A549 (cell line): ENCODE results near the gene BANP. TPM values are rescaled to one million over a fixed set of nuclear protein-coding genes. Genes with fewer than 3 reads are reported as not detected.
A peak's percentile ranks its signal among the peaks of the same experiment; 100 is the strongest.
"Not testable (repeated sequence)": the region's sequence is repeated elsewhere in the genome, so short reads cannot be mapped to it uniquely, and the experiment has no call there.

Source experiments
- ATAC-seq, 2 experiments: fragments of 200-7000 bp in 1 of 2; fragments of >200 bp in 1 of 2; cut with Nextera tagmentation in 1 of 2; cut with Tn5 transposase in 1 of 2; 3 replicates each; pipeline versions ENCODE4 v1.8.0 to v1.9.1; 2018 to 2020; ENCODE audit warnings: mild to moderate bottlenecking in 1 of 2, moderate library complexity in 1 of 2
- CTCF ChIA-PET: fragments of 300-600 bp; sonication (Branson Sonifier 250); formaldehyde crosslinking; extraction: SDS; loops from one replicate; lab custom pipeline; 2021; ENCODE audit warnings: antibody characterized with exemption, inconsistent platforms; lab: Yijun Ruan, JAX
- POLR2A ChIA-PET: fragments of 350-600 bp; formaldehyde crosslinking; extraction: SDS; loops from one replicate; lab custom pipeline; 2021; ENCODE audit warnings: antibody characterized with exemption, inconsistent platforms; lab: Yijun Ruan, JAX
- DNase-seq, 2 experiments: peaks; one replicate each; pipeline versions ENCODE4 v3.0.0 to v3.0.0-alpha.2; 2011 to 2016; ENCODE audit warnings: low read depth in 1 of 2, low spot score in 1 of 2
- FAIRE-seq: peaks from 2 replicates; lab custom pipeline; 2011; peaks lifted over from hg19 to GRCh38; lab: Jason Lieb, UNC
- H3K27ac ChIP-seq, 2 experiments: fragments of >200 bp; sonication (Bioruptor Twin); formaldehyde crosslinking; 3 replicates each; pipeline ENCODE4 v1.5.1; 2016 to 2017
- H3K4me1 ChIP-seq: fragments of >200 bp; sonication (Bioruptor Twin); formaldehyde crosslinking; 3 replicates; pipeline ENCODE4 v1.6.1; 2016
- H3K4me2 ChIP-seq: fragments of >200 bp; sonication (Bioruptor Twin); formaldehyde crosslinking; 3 replicates; pipeline ENCODE4 v1.6.1; 2016
- H3K4me3 ChIP-seq: fragments of >200 bp; sonication (Bioruptor Twin); formaldehyde crosslinking; 3 replicates; pipeline ENCODE4 v1.5.1; 2016
- H3K9me3 ChIP-seq: fragments of >200 bp; sonication (Bioruptor Twin); formaldehyde crosslinking; 3 replicates; pipeline ENCODE4 v1.6.1; 2016
- EHF ChIP-seq: fragments of 250-450 bp; sonication (Bioruptor Pico); IDR thresholded peaks from 2 replicates; pipeline ENCODE4 v1.5.0; 2020; ENCODE audit warnings: mild to moderate bottlenecking
- EHMT2 ChIP-seq: fragments of 200-600 bp; sonication (generic); IDR thresholded peaks from 2 replicates; pipeline ENCODE4 v1.6.1; 2016; ENCODE audit warnings: antibody characterized with exemption, low read depth, mild to moderate bottlenecking, moderate library complexity
- ESRRA ChIP-seq: fragments of 150-350 bp; IDR thresholded peaks from 2 replicates; pipeline ENCODE4 v1.6.1; 2014; ENCODE audit warnings: mild to moderate bottlenecking, low read length, borderline replicate concordance
- HES2 ChIP-seq: fragments of >200 bp; sonication (Bioruptor Twin); formaldehyde crosslinking; IDR thresholded peaks from 2 replicates; pipeline ENCODE4 v1.6.1; 2016
- HEYL ChIP-seq: fragments of 250-450 bp; sonication (Bioruptor Pico); IDR thresholded peaks from 2 replicates; pipeline ENCODE4 v1.8.0; 2021; ENCODE audit warnings: mild to moderate bottlenecking, moderate library complexity
- HMGXB4 ChIP-seq: fragments of 250-450 bp; sonication (Bioruptor Pico); IDR thresholded peaks from 2 replicates; pipeline ENCODE4 v1.5.0; 2021; ENCODE audit warnings: mild to moderate bottlenecking, moderate library complexity, borderline replicate concordance
- HOXB13 ChIP-seq: fragments of 250-450 bp; sonication (Bioruptor Pico); IDR thresholded peaks from 2 replicates; pipeline ENCODE4 v1.5.0; 2020; ENCODE audit warnings: low read depth, mild to moderate bottlenecking, moderate library complexity
- KDM1A ChIP-seq: fragments of 200-600 bp; sonication (generic); IDR thresholded peaks from 2 replicates; pipeline ENCODE4 v1.6.1; 2016; ENCODE audit warnings: low read depth, mild to moderate bottlenecking
- MAZ ChIP-seq: fragments of 150-350 bp; IDR thresholded peaks from 2 replicates; pipeline ENCODE4 v1.6.1; 2014; ENCODE audit warnings: antibody characterized with exemption, low read depth, low read length, borderline replicate concordance
- NFE2L2 ChIP-seq: fragments of 150-350 bp; conservative IDR thresholded peaks from 2 replicates; pipeline ENCODE4 v1.6.1; 2014; ENCODE audit warnings: low read length
- NPAS2 ChIP-seq: fragments of 250-450 bp; sonication (Bioruptor Pico); IDR thresholded peaks from 2 replicates; pipeline ENCODE4 v1.8.0; 2022; ENCODE audit warnings: mild to moderate bottlenecking, moderate library complexity, borderline replicate concordance
- PBX3 ChIP-seq: IDR thresholded peaks from 2 replicates; pipeline ENCODE4 v1.6.1; 2012
- POLR2A ChIP-seq: IDR thresholded peaks from 2 replicates; pipeline ENCODE4 v1.6.1; 2012; ENCODE audit warnings: mild to moderate bottlenecking, low read length
- RCOR1 ChIP-seq: fragments of 150-350 bp; IDR thresholded peaks from 2 replicates; pipeline ENCODE4 v1.6.1; 2014; ENCODE audit warnings: antibody characterized with exemption, low read length, low read depth
- REST ChIP-seq: fragments of 200-600 bp; sonication (generic); IDR thresholded peaks from 2 replicates; pipeline ENCODE4 v1.6.1; 2016; ENCODE audit warnings: antibody characterized with exemption, mild to moderate bottlenecking, moderate library complexity
- RFX5 ChIP-seq: fragments of 450-650 bp; IDR thresholded peaks from 2 replicates; pipeline ENCODE4 v1.7.1; 2014; ENCODE audit warnings: antibody characterized with exemption, mild to moderate bottlenecking, moderate library complexity
- SREBF2 ChIP-seq: fragments of 450-650 bp; IDR thresholded peaks from 2 replicates; pipeline ENCODE4 v1.6.1; 2014; ENCODE audit warnings: mild to moderate bottlenecking, moderate library complexity
- TFCP2L1 ChIP-seq: fragments of 250-450 bp; sonication (Bioruptor Pico); IDR thresholded peaks from 2 replicates; pipeline ENCODE4 v1.5.0; 2021; ENCODE audit warnings: mild to moderate bottlenecking
- TP53 ChIP-seq: fragments of 250-450 bp; sonication (Bioruptor Pico); IDR thresholded peaks from 2 replicates; pipeline ENCODE4 v1.5.0; 2021; ENCODE audit warnings: mild to moderate bottlenecking, moderate library complexity
- ZFP36 ChIP-seq: fragments of 450-650 bp; IDR thresholded peaks from 2 replicates; pipeline ENCODE4 v1.6.1; 2014; ENCODE audit warnings: borderline replicate concordance; ENCODE audit not compliant: partially characterized antibody
- ZNF302 ChIP-seq: fragments of 250-450 bp; sonication (Bioruptor Pico); IDR thresholded peaks from 2 replicates; pipeline ENCODE4 v1.9.0; 2021; ENCODE audit warnings: inconsistent platforms, mild to moderate bottlenecking, moderate library complexity
- ZSCAN20 ChIP-seq: fragments of 250-450 bp; sonication (Bioruptor Pico); IDR thresholded peaks from 2 replicates; pipeline ENCODE4 v1.8.0; 2022; ENCODE audit warnings: mild to moderate bottlenecking, moderate library complexity
- WGBS: methylation state at CpG from one replicate; pipeline ENCODE4 v1.1.6; 2017; ENCODE audit errors: missing lambda C conversion rate; 5-methylcytosine and 5-hydroxymethylcytosine counted together
- polyA plus RNA-seq, 4 experiments: library from polyadenylated mRNA; depleted of rRNA in 3 of 4; stranded (reverse); fragments of >200 nt; fragmentation: RNase III in 1 of 4; extraction: RNeasy Plus Mini Kit Qiagen cat#74134 plus additional on column Dnase treatment in 1 of 4; gene quantifications; 2 replicates in 3 of 4; 3 replicates in 1 of 4; pipeline ENCODE4 v1.2.3, GENCODE V29; 2011 to 2017

The BANP gene
- polyA plus RNA-seq, 2 of the 4 experiments (the other 2 are of a cell fraction): 17.1 to 17.2 TPM

GRCh38 chr16:88113545-88114045 is 162.4 kb downstream of the BANP start:
- H3K9me3 ChIP-seq: no peaks in the 10 kb centered on the region
- WGBS: 89% methylated on average over 20 of the region's 20 CpGs
- ATAC-seq (no peak), FAIRE-seq (no peak), DNase-seq (no peak)
- no peak overlapping the region for H3K27ac ChIP-seq
- H3K4me2 ChIP-seq: no peak overlapping the region
- H3K4me1 ChIP-seq: peaks cover 10% of the 10 kb centered on the region
- ChIA-PET CTCF (interaction anchor here (0.6 kb wide), 1 partner anchor 214 kb away, joined by 3 read pairs; no protein-coding TSS in a partner anchor), POLR2A (no interaction called here)
- TF ChIP-seq SREBF2 (no peak), REST (no peak), HOXB13 (CRISPR knock-in tag) (no peak), HEYL (CRISPR knock-in tag) (no peak), HES2 (no peak), ESRRA (no peak), TFCP2L1 (CRISPR knock-in tag) (no peak), POLR2A (no peak)
- no peak overlapping the region for H3K4me3 ChIP-seq

GRCh38 chr16:88114541-88115228 is 163.5 kb downstream of the BANP start:
- not testable (repeated sequence) for FAIRE-seq, DNase-seq

GRCh38 chr16:88116121-88116520 is 164.9 kb downstream of the BANP start:
- DNase-seq (no peak), ATAC-seq (no peak), FAIRE-seq (no peak)
- Histone ChIP-seq H3K4me2 (no peak overlapping the region), H3K4me1 (peaks cover 18% of the 10 kb centered on the region), H3K4me3 (no peak overlapping the region), H3K9me3 (no peaks in the 10 kb centered on the region), H3K27ac (peak overlapping the region in 1 of 2 experiments; percentile 85; a peak in 1 of 6 replicates)
- 86% methylated on average over 12 of the region's 13 CpGs for WGBS
- POLR2A ChIA-PET: no interaction called here
- CTCF ChIA-PET: no interaction called here
- TF ChIP-seq ZFP36: no peak
- TF ChIP-seq RCOR1: no peak
- TF ChIP-seq TP53 (CRISPR knock-in tag): no peak
- no peak for TF ChIP-seq NPAS2
- TF ChIP-seq HMGXB4 (CRISPR knock-in tag): no peak
- no peak for TF ChIP-seq ZNF302 (CRISPR knock-in tag)
- TF ChIP-seq NFE2L2: no peak
- TF ChIP-seq ZSCAN20 (CRISPR knock-in tag): no peak
- TF ChIP-seq EHF (CRISPR knock-in tag): no peak
- no peak for TF ChIP-seq KDM1A
- TF ChIP-seq PBX3: no peak
- TF ChIP-seq MAZ: no peak
- no peak for TF ChIP-seq EHMT2
- TF ChIP-seq RFX5: no peak

More at GRCh38 chr16:88114541-88115228, 163.5 kb downstream of the BANP start:
- Histone ChIP-seq H3K27ac (peak overlapping the region in 1 of 2 experiments; percentile 45; a peak in 2 of 6 replicates), H3K4me1 (peaks cover 16% of the 10 kb centered on the region)
- H3K4me2 ChIP-seq, POLR2A ChIA-PET, CTCF ChIA-PET, H3K4me3 ChIP-seq, H3K9me3 ChIP-seq, ATAC-seq: not testable (repeated sequence)
- WGBS: 82% methylated on average over 20 of the region's 22 CpGs
